Dedifferentiated amniotic fluid mesenchymal stem cell (primary cell): ENCODE data around the gene ARHGEF9.
"Not testable (repeated sequence)": the region's sequence is repeated elsewhere in the genome, so short reads cannot be mapped to it uniquely, and the experiment has no call there.

Experiments
- DNase-seq: peaks from one replicate; pipeline ENCODE4 v3.0.0-alpha.2; 2016; ENCODE audit errors: extremely low spot score

Gene ARHGEF9

DNA sequence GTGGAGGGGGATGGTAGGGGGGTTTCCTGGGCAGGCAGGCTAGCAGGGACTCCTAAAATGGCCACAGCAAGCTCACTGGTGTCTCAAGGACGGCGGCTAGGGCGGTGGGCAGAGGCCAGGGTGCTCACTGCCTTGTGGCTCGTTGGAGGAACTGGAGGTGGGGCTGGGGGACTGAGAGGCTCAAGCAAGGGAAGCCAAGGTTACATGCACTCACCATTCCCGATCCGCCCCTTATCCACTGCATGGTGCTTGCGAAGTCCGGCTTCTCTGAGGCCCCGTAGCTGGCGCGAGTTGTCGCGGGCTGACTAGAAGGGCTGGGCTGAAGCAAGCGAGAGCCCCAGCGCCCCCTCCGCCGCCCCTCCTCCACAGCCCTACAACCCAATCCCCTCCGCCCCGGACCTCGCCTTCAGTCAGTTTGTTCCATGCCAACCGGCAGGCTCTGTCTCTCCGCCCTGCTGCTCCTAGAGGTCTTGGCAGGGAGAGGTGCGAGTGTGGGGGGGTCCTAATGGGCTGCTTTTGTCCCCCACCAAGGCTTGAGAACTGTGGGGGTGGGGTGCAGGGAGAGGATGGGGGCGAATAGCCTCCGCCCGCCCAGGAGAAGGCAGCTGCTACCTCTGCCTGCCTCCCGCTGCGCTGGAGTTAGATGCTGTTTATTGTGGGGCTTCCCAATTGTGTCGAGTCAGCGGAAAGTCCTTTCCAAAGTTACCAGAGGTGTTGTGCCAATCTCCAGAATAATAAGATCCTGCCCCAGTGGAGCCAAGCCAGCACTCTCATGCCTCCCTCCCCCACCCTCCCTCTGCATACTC is at the start of gene ARHGEF9:
TSS of gene ARHGEF9 (minus strand) at position 313 of the 806 bp plus-strand sequence. CDS start at position 244, 69 bp downstream.
- DNase-seq, result no peak

DNA sequence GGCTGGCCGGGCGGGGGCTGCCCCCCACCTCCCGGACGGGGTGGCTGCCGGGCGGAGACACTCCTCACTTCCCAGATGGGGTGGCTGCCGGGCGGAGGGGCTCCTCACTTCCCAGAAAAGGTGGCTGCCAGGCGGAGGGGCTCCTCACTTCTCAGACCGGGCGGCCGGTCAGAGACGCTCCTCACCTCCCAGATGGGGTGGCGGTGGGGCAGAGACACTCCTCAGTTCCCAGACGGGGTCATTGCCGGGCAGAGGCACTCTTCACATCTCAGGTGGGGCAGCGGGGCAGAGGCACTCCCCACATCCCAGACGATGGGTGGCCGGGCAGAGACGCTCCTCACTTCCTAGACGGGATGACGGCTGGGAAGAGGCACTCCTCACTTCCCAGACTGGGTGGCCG is 40.4 kb upstream of the ARHGEF9 start:
- DNase-seq, result not testable (repeated sequence)

DNA sequence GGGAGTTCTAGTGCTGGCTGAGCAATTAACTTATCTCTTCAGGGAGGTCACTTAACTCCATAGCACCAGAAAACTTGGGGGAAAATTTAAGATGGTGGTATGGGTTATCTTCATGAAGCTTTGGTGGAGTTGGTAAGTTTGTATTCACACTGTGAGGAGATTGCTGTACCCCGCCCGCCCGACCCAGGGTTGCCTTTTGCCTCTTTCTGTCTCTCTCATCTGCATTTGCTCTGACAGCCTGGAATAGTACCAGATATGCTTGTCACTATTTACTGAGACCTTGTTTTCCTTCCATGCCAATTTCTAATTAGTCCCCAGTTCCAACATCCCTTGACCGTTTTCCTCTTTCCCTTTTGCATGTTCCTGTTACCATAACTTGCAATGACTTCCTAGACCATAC is 33.1 kb upstream of the ARHGEF9 start:
- no peak for DNase-seq

DNA sequence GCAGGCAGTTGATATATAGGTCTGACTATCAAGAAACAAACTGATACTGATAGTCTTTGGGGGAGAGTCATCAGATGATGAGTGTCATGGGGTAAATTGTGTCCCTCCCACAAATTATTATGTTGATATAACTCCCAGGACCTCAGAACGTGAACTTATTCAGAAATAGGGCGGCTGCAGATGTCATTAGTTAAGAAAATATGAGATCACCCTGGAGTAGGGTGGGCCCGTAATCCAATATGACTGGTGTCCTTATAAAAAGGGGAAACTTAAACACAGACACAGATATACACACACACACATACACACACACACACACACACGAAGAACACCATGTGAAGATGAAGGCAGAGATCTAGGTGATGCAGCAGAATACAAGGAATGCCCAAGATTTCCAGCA is 32.7 kb upstream of the ARHGEF9 start:
- no peak for DNase-seq

DNA sequence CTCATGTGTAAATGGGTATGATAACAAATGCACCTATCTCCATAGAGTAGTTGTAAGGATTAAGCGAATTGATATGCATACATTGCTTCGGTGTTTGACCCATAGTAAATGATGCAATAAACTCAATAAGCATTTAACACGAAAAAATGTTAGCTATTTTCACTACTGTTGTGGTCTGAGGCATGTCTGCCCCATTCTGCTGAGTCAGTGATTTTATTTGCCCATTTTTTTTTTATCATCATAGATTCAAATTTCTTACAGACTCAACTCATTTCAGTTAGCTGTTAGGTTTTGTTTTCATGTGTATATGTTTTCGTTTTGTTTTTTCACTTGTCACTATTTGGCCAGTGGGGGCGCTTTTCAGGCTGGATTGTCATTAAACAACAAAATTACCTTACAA is 27.8 kb upstream of the ARHGEF9 start:
- DNase-seq, result no peak

DNA sequence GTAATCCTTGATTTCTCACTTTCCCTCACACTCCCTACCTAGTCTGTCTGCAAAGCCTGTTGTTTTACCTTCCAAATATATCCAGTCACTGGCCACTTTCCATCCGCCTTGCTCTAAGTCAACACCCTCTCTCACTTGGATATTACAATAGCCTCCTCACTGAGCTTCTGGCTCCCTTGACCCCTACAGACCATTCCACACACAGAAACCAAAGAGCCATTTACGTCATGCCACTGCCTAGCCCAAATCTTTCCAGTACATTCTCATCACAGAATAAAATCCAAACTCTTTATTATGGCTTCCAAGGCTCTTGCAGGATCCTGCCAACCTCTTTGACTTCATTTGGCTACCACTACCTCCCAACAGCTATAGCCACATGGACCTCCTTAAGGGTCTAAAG is 25.7 kb upstream of the ARHGEF9 start:
- DNase-seq, result no peak

DNA sequence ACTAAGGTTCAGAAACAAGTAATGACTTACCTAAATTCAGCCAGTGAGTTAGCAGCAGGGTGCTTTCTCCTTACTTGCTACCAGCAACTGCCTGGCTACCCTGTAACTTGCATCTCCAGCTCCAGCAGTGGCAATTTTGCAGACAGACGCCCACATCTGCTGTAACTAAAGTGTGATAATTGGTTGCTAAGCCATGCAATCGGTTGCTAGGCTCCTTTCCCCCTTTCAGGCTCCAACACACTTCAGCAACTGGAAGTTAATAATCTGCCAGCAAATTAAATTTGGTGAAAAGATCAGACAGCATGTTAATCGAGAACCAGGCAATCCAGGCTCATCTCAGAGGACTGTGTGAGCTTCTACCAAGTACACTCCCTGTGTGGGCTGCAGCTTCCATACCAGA is 24.2 kb upstream of the ARHGEF9 start:
- no peak for DNase-seq

DNA sequence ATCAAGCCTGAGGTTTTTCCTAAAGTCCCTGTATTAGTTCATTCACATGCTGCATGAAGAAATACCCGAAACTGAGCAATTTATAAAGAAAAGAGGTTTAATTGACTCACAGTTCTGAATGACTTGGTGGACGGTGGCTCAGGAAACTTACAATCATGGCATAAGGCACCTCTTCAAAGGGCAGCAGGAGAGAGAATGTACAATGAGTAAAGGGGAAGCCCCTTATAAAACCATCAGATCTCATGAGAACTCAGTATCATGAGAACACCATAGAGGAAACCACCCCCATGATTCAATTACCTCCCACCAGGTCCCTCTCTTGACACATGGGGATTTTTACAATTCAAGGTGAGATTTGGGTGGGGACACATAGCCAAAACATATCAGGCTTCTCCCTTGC is 10.4 kb upstream of the ARHGEF9 start:
- not testable (repeated sequence) for DNase-seq

DNA sequence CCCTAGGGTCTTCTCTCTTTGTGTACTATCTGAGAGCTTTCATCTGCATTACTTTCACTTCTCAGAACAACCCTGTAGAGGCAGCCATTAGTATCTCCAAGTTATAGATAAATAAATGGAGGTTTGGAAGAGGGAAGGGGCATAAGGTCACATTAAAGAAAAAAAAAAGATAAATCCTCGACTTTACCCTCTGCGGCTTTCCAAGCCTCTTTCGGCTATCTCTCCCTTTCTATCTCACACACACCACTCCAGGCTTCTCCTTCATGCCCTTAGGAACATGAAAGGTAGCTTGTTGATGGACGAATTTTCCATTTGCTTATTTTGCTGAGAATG is 660 bp upstream of the ARHGEF9 start:
- no peak for DNase-seq

DNA sequence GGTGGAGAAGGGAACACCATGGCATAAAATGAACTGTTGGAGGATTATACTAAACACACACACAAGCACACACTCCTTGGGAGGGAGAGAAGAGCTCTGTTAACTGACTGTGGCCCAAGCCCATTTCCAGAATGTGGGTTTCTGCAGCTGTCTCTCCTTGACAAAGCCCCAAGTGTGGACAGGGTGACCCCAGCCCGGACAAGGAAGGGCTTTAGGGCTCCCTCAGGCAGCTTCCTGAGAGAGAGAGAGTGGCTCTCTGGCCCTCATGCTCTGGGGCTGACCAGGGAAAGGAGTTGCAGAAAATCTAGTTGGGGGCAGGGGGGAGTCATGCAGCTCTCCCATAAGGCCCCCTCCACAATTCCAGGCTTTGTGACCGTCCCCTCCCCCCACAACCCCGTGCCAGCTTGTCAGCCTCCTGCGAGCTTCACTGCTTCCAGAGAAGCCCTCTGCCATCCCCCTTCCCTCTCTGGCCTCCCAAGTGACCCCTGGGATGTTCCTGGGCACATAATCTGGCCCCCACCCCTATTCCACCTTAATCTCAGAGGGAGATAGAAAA is 590 bp downstream of the ARHGEF9 start:
- DNase-seq, result no peak

DNA sequence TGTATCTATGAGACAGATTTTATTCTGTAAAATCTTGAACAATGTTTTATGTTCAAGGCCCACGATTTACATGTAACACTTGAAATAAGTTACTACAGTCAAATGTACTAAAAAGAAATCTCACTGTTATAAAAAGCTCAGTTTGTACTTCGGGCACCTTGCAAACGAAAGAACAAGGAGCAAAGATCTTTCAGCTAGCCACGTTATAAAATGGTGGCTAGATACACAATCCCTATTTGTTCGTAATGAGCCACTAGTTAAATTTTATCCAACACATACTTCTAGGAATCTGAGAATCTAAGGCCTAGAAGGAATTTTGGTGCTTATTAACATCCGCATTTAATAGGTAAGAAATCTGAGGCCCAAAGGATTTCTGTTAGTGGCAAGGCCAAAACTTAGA is 2.5 kb downstream of the ARHGEF9 start:
- DNase-seq, result no peak

DNA sequence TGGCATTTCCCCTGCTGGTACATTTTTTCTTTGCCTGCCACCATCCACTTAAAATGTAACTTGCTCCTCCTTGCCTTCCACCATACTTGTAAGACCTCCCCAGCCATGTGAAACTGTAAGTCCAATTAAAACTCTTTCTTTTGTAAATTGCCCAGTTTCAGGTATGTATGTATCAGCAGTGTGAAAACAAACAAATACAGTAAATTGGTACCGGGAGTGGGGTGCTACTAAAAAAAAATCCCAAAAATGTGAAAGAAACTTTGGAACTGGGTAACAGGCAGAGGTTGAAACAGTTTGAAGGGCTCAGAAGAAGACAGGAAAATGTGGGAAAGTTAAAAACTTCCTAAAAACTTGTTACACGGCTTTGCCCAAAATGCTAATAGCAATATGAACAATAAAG is 16.3 kb downstream of the ARHGEF9 start:
- DNase-seq, result no peak

DNA sequence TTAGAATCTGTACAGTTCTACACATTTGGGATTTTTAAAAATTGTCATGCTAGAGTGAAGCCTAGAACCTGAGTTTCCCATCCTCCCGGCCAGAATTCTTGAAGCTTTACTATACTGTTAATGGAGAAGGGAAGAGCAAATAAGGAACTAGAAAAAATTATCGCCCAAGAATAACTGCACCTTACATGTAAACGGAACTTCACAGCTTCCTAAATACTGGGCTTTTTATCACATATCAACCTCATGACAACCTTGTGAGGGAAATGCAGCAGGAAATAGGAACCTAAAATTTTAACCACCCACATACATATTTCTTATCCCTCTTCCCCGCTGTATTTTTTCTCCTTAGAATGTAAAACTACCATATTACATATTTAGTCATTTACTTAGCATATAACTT is 19.3 kb downstream of the ARHGEF9 start:
- DNase-seq, result no peak

DNA sequence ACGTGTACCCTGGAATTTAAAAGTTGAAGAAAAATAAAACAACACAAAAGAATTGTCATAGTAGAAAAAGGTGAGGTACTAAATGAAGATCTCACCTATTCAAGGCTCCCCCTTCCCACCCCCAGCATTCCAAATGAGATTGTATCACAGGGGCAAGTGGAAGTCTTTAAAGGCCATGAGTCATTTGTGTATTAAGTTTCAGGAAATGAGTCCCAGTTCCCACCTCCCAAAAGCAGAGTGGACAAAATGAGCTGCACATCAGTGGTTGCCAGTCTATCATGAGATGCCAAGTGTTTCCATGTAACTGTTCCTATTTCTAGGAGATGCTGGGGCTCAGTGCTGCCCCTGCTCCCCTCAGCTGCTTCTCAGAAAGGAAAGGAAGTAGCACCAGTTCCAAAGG is 20.1 kb downstream of the ARHGEF9 start:
- DNase-seq, result no peak

DNA sequence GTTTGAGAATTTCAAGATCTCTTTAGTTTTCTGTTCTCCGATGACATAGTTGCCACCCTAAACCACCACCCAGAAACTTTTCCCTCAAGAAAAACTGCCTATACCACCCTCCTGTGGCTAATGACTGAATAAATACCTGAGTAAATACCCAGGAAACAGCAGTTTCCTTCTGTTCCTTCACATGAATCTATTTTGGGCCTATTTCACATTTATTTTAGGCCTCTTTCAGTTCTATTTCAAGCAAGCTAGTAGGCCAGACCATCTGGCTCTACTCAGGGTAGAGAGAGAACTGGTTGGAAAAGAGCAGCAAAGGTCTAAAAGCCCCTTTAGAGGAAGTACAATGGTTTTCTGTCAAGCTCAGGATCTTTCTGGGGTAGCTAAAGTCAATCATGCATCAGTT is 23.4 kb downstream of the ARHGEF9 start:
- no peak for DNase-seq

DNA sequence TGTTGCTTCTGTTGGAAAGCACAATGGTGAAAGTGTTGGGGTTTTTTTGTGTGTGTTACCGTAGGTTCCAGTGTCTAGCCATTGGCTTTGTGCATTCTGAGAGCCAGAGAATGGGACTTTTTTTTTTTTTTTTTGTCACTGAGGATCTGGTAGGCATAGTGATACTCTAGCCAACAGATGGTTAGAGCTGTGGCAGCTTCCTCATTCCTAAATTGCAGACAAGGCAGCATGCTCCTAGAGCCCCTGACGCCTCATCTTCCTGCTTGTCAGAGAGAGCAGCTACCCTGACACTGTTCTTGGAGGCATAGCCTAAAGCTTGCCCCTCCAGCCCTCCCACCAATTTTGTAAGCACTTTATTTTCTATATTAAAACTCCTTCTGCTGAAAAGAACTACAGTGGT is 27.0 kb downstream of the ARHGEF9 start:
- no peak for DNase-seq

DNA sequence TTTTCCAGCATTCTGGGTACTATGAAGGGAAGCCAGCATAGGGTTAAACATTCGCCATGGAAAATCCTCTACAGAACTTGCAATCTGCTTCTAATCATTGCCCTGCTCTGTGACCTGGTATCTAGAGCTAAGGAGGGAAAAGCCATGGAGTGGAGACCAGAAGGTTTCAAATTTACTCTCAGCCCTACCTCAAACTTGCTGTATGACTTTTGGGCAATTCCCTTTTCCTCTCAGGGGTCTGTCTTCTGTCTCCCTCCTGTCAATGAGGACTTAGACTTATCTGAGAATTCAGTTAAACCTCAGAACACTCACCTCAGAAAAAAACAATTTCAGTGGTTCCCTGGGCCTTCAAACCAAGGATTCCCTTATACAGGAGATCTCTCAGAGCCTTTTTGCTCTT is 29.1 kb downstream of the ARHGEF9 start:
- no peak for DNase-seq

DNA sequence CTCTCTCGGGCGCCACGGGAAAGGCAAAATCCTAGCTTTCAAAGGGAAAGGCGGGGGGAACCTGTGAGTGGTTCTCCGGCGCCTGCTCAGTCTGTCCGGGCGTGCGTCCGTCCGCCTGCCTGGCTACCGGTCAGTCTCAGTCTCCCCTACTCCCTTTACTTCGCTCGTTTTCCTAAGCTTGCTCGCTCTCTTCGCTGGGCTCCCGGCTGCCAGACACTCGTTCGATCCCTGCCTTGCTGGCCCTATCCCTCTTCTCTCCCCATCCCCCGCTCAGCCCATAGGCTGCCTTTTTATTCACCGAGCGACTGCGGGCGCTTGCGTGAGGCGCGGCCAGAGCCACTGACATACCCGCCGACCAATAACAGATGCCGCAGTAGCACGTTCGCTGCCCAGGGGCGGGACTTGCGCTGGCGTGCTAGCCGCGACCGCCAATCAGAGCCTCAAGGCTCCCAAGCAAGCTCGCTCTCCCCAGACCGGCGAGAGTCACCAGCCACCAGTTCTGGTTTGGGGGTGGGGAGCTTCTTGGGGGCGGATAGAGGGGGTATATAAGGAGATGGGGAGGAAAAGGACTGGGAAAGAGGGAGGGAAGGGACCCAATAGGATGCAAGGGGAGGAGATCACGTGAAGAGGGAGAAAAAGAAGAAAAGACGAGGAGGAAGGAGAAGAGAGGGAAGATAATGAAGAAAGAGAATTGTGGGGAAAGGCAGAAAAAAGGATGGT is 30.0 kb downstream of the ARHGEF9 start:
- peak; percentile 88 for DNase-seq

DNA sequence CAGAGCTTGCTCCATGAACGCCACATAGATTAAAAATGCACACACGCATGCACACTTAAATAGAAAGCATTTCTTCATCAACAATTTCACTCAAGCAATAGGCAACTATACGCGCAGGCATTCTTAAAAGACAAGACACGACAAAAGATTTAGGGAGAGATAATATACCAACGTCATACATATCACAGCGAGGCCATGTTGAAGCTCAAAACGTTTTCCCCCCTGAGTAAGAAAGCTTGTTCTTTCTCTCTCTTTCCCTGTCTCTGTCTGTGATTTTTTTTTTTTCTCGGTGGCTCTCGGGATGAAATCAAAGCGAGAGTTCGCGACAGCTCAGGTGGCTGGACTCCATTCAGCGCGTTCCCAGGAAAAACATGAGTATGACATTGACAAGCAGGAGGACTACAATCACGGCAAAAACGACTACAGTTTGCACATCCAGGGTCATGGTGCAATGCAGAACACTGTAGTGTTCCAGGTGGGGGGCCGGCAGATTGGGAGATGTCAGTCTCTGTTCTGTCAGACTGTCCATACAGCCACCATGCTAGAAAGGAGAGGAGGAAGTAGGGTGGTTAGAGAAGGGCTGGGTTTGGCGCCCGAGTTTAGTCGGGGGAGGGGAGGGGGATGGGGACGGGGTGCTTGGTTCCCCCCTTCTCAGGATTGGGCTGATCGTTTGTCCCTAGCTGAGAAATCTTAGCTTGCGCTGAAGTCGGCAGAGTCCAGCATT is 30.7 kb downstream of the ARHGEF9 start:
- no peak for DNase-seq

DNA sequence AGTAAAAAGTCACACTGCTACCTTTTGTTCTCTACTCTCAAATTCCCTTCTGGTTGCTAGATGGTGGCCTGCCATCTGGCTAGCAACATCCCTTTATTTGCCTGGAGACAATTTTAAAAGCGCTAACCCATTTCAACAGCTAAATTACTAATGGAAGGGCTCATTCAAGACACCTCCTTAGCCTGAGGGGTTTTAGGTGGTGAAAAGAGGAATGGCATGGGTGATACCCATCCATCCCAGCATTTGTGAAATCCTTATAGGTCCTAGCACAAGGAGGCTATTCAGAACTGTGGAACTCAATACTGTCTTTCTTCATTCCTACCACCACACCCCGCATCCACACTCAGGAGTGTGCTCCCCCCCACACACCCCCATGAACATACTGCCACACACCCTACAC is 33.5 kb downstream of the ARHGEF9 start:
- no peak for DNase-seq

DNA sequence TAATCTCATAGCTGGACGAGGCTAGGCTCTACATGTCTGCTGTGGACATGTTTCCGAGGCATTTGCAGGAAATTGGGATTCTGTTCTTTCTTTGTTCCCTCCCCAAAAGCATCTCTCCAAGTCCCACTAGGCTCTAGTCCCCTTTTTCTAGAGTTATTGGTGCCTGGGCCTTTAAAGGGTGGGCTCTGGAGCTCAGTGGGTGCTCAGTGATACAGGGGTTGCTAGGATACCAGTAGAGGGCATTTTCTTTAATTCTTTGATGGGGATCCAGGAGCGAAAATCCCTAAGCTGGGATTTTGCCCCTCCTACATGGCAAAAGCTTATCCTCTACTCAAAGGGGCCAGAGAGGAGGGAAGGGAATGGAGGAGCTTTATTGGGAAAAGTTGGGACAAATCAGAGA is 34.2 kb downstream of the ARHGEF9 start:
- no peak for DNase-seq

DNA sequence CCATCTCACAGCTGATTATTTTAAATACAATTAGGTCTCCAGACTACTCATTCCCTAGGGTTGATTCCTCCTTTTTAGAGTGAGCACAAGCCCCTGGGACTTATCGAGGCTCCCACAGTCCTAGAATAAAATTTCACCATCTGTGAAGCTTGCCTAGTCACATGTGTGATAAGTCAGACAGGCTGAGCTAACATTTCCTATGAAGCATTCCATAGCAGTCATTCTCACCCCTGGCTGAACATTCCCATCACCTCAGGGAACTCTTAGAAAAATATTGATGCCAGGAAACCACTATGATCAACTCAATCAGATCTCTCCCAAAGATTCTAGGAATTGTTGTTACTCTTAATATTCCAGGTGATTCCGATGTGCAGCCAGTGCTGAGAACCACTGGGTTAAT is 37.7 kb downstream of the ARHGEF9 start:
- DNase-seq, result peak; percentile 24

DNA sequence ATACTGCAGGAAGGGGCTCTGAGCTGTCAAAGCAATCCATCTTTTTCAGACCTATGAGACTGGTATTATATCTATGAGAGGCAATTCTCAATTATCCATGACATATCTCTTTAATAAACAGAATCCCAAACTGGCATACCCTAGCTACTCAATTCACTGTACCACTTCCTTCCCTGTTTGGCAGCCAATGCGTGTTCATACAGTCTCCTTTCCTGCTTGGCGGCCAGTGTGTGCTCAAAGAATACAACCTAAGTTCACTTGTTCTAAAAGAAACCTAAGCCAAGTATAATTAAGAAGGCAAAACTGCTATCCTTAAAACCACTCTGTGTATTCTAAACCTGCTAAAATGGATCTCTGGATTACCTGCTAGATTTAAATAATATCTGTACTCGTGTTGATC is 38.3 kb downstream of the ARHGEF9 start:
- no peak for DNase-seq
